Measurements from ENCODE around the gene AGAP3.

Gene AGAP3

GRCh38 chr7:151121380-151122170 is 35.3 kb downstream of the AGAP3 start:
- Mint-ChIP-seq H3K9me3 (no peaks in the 10 kb centered on the region), H3K27ac (no peak overlapping the region), H3K27me3 (peaks cover 22% of the 10 kb centered on the region), H3K36me3 (no peaks in the 10 kb centered on the region), H3K4me1 (peaks cover 16% of the 10 kb centered on the region), H3K4me3 (no peak overlapping the region)
- CTCF ChIA-PET = no interaction called here
- no peak for DNase-seq

GRCh38 chr7:151122276-151122675 is 36.0 kb downstream of the AGAP3 start:
- H3K36me3 Mint-ChIP-seq = no peaks in the 10 kb centered on the region
- H3K27me3 Mint-ChIP-seq = peaks cover 15% of the 10 kb centered on the region
- CTCF ChIA-PET = no interaction called here
- H3K4me1 Mint-ChIP-seq = peaks cover 12% of the 10 kb centered on the region
- no peak overlapping the region for H3K27ac Mint-ChIP-seq
- H3K4me3 Mint-ChIP-seq = no peak overlapping the region
- DNase-seq = no peak
- no peaks in the 10 kb centered on the region for H3K9me3 Mint-ChIP-seq

GRCh38 chr7:151122796-151123157 is 36.5 kb downstream of the AGAP3 start:
- no peak overlapping the region for H3K4me3 Mint-ChIP-seq
- H3K27ac Mint-ChIP-seq = no peak overlapping the region
- CTCF ChIA-PET = interaction anchor here (1.8 to 2.5 kb wide), 3 partner anchors 47 to 230 kb away, joined by 6 to 24 read pairs (median 19); no protein-coding TSS in a partner anchor
- H3K27me3 Mint-ChIP-seq = peaks cover 12% of the 10 kb centered on the region
- peaks cover 7% of the 10 kb centered on the region for H3K4me1 Mint-ChIP-seq
- no peaks in the 10 kb centered on the region for H3K36me3 Mint-ChIP-seq
- H3K9me3 Mint-ChIP-seq = no peaks in the 10 kb centered on the region
- no peak for DNase-seq

GRCh38 chr7:151123158-151123821 is 37.0 kb downstream of the AGAP3 start:
- no peak for DNase-seq
- peak overlapping the region; percentile 62 for H3K27ac Mint-ChIP-seq
- H3K4me1 Mint-ChIP-seq = peaks cover 3% of the 10 kb centered on the region
- H3K9me3 Mint-ChIP-seq = no peaks in the 10 kb centered on the region
- H3K36me3 Mint-ChIP-seq = no peaks in the 10 kb centered on the region
- no peak overlapping the region for H3K4me3 Mint-ChIP-seq
- H3K27me3 Mint-ChIP-seq = peaks cover 12% of the 10 kb centered on the region
- CTCF ChIA-PET = interaction anchor here (0.6 to 2.8 kb wide), 25 partner anchors 8 to 248 kb away, joined by 3 to 24 read pairs (median 4); no protein-coding TSS in a partner anchor

GRCh38 chr7:151123822-151124464 is 37.7 kb downstream of the AGAP3 start:
- Mint-ChIP-seq H3K27ac (no peak overlapping the region), H3K4me3 (no peak overlapping the region), H3K4me1 (peaks cover 3% of the 10 kb centered on the region), H3K9me3 (no peaks in the 10 kb centered on the region), H3K36me3 (no peaks in the 10 kb centered on the region), H3K27me3 (peaks cover 12% of the 10 kb centered on the region)
- CTCF ChIA-PET = interaction anchor here (0.6 to 2.8 kb wide), 31 partner anchors 9 to 248 kb away, joined by 3 to 24 read pairs (median 4); no protein-coding TSS in a partner anchor
- DNase-seq = peak; percentile 88

- Mint-ChIP-seq H3K27ac (no peak overlapping the region), H3K9me3 (no peaks in the 10 kb centered on the region), H3K36me3 (no peaks in the 10 kb centered on the region), H3K27me3 (peaks cover 9% of the 10 kb centered on the region), H3K4me3 (no peak overlapping the region), H3K4me1 (no peaks in the 10 kb centered on the region)
- no peak for DNase-seq
- CTCF ChIA-PET = interaction anchor here (0.6 to 2.8 kb wide), 28 partner anchors 8 to 244 kb away, joined by 3 to 24 read pairs (median 4); no protein-coding TSS in a partner anchor
These were observed 38.2 kb downstream of the AGAP3 start for GRCh38 chr7:151124481-151124880.

- CTCF ChIA-PET = interaction anchor here (1.0 to 2.8 kb wide), 10 partner anchors 8 to 180 kb away, joined by 3 to 24 read pairs (median 4); no protein-coding TSS in a partner anchor
- no peak overlapping the region for H3K27ac Mint-ChIP-seq
- H3K27me3 Mint-ChIP-seq = peaks cover 9% of the 10 kb centered on the region
- no peaks in the 10 kb centered on the region for H3K36me3 Mint-ChIP-seq
- no peak for DNase-seq
- no peak overlapping the region for H3K4me3 Mint-ChIP-seq
- no peaks in the 10 kb centered on the region for H3K4me1 Mint-ChIP-seq
- H3K9me3 Mint-ChIP-seq = no peaks in the 10 kb centered on the region
These were observed 38.7 kb downstream of the AGAP3 start for GRCh38 chr7:151124899-151125399.

- H3K36me3 Mint-ChIP-seq = no peaks in the 10 kb centered on the region
- peaks cover 9% of the 10 kb centered on the region for H3K27me3 Mint-ChIP-seq
- no peak overlapping the region for H3K4me3 Mint-ChIP-seq
- H3K9me3 Mint-ChIP-seq = no peaks in the 10 kb centered on the region
- CTCF ChIA-PET = interaction anchor here (1.6 to 2.8 kb wide), 2 partner anchors 121 to 179 kb away, joined by 5 to 21 read pairs; no protein-coding TSS in a partner anchor
- no peak overlapping the region for H3K27ac Mint-ChIP-seq
- H3K4me1 Mint-ChIP-seq = peaks cover 3% of the 10 kb centered on the region
- no peak for DNase-seq
These were observed 39.2 kb downstream of the AGAP3 start for GRCh38 chr7:151125470-151125845.

- CTCF ChIA-PET = interaction anchor here (1.6 to 2.8 kb wide), 2 partner anchors 121 to 179 kb away, joined by 5 to 21 read pairs; no protein-coding TSS in a partner anchor
- no peaks in the 10 kb centered on the region for H3K36me3 Mint-ChIP-seq
These were observed 39.7 kb downstream of the AGAP3 start for GRCh38 chr7:151125846-151126481.

GRCh38 chr7:151126491-151127137 is 40.3 kb downstream of the AGAP3 start:
- H3K27ac Mint-ChIP-seq = no peak overlapping the region
- CTCF ChIA-PET = no interaction called here
- no peaks in the 10 kb centered on the region for H3K36me3 Mint-ChIP-seq
- peaks cover 3% of the 10 kb centered on the region for H3K4me1 Mint-ChIP-seq
- peaks cover 9% of the 10 kb centered on the region for H3K27me3 Mint-ChIP-seq
- H3K4me3 Mint-ChIP-seq = no peak overlapping the region
- no peak for DNase-seq
- H3K9me3 Mint-ChIP-seq = no peaks in the 10 kb centered on the region

More at GRCh38 chr7:151125846-151126481, 39.7 kb downstream of the AGAP3 start:
- Mint-ChIP-seq H3K9me3 (no peaks in the 10 kb centered on the region), H3K27ac (no peak overlapping the region), H3K4me3 (no peak overlapping the region), H3K4me1 (peaks cover 3% of the 10 kb centered on the region), H3K27me3 (peaks cover 9% of the 10 kb centered on the region)
- no peak for DNase-seq

GRCh38 chr7:151128144-151128543 is 41.9 kb downstream of the AGAP3 start:
- no peak for DNase-seq
- H3K27ac Mint-ChIP-seq = no peak overlapping the region
- H3K9me3 Mint-ChIP-seq = no peaks in the 10 kb centered on the region
- CTCF ChIA-PET = interaction anchor here (1.0 to 1.2 kb wide), 3 partner anchors 41 to 50 kb away, joined by 4 read pairs; no protein-coding TSS in a partner anchor
- peaks cover 3% of the 10 kb centered on the region for H3K4me1 Mint-ChIP-seq
- peaks cover 9% of the 10 kb centered on the region for H3K27me3 Mint-ChIP-seq
- H3K4me3 Mint-ChIP-seq = no peak overlapping the region
- no peaks in the 10 kb centered on the region for H3K36me3 Mint-ChIP-seq

GRCh38 chr7:151128716-151129115 is 42.4 kb downstream of the AGAP3 start:
- no peaks in the 10 kb centered on the region for H3K36me3 Mint-ChIP-seq
- no peak overlapping the region for H3K27ac Mint-ChIP-seq
- H3K4me1 Mint-ChIP-seq = peaks cover 3% of the 10 kb centered on the region
- CTCF ChIA-PET = interaction anchor here (0.8 kb wide), 1 partner anchor 120 kb away, joined by 3 read pairs; the partner anchor contains the start of gene SMARCD3
- peaks cover 9% of the 10 kb centered on the region for H3K27me3 Mint-ChIP-seq
- DNase-seq = no peak
- H3K4me3 Mint-ChIP-seq = no peak overlapping the region
- no peaks in the 10 kb centered on the region for H3K9me3 Mint-ChIP-seq

All from activated naive CD4-positive, alpha-beta T cell treated with anti-CD3 and anti-CD28 coated beads, Interleukin-2, amount 10 ng/mL, durations not matched to agents 7 days and 5 days (primary cell).